GM19438 (cell line): Measurements from ENCODE around the gene CKMT2.

ENCODE experiments used
- ATAC-seq: cut with Tn5 transposase; IDR thresholded peaks from one replicate; pipeline ENCODE4 v1.9.1; 2021; ENCODE audit warnings: low read depth; ENCODE audit not compliant: unreplicated experiment

The CKMT2 gene

GRCh38 chr5:81214848-81215247 is 18.3 kb upstream of the CKMT2 start:
- no peak for ATAC-seq

GRCh38 chr5:81216152-81216551 is 17.0 kb upstream of the CKMT2 start:
- no peak for ATAC-seq

- no peak for ATAC-seq
Observed at GRCh38 chr5:81219389-81219788, 13.7 kb upstream of the CKMT2 start.

GRCh38 chr5:81222285-81222684 is 10.8 kb upstream of the CKMT2 start:
- no peak for ATAC-seq

GRCh38 chr5:81225463-81225862 is 7.7 kb upstream of the CKMT2 start:
- no peak for ATAC-seq

- ATAC-seq, result no peak
Observed at GRCh38 chr5:81226286-81226685, 6.8 kb upstream of the CKMT2 start.

- ATAC-seq, result no peak
Observed at GRCh38 chr5:81226949-81227348, 6.2 kb upstream of the CKMT2 start.

- ATAC-seq, result no peak
Observed at GRCh38 chr5:81228084-81228483, 5.0 kb upstream of the CKMT2 start.

GRCh38 chr5:81230416-81230815 is 2.7 kb upstream of the CKMT2 start:
- no peak for ATAC-seq

- ATAC-seq, result no peak
Observed at GRCh38 chr5:81232464-81233079, 550 bp upstream of the CKMT2 start.

- no peak for ATAC-seq
Observed at GRCh38 chr5:81234299-81234698, 1.2 kb downstream of the CKMT2 start.

- ATAC-seq, result no peak
Observed at GRCh38 chr5:81234801-81235200, 1.7 kb downstream of the CKMT2 start.

- ATAC-seq, result no peak
Observed at GRCh38 chr5:81235287-81236072, 2.4 kb downstream of the CKMT2 start.

GRCh38 chr5:81238460-81238859 is 5.3 kb downstream of the CKMT2 start:
- ATAC-seq, result no peak

- no peak for ATAC-seq
Observed at GRCh38 chr5:81239613-81240012, 6.5 kb downstream of the CKMT2 start.

- ATAC-seq, result no peak
Observed at GRCh38 chr5:81241001-81241400, 7.9 kb downstream of the CKMT2 start.

GRCh38 chr5:81241961-81242648 is 9.0 kb downstream of the CKMT2 start:
- ATAC-seq, result no peak

- ATAC-seq, result no peak
Observed at GRCh38 chr5:81242906-81243436, 9.8 kb downstream of the CKMT2 start.

GRCh38 chr5:81244451-81244850 is 11.3 kb downstream of the CKMT2 start:
- no peak for ATAC-seq

- no peak for ATAC-seq
Observed at GRCh38 chr5:81245871-81246235, 12.7 kb downstream of the CKMT2 start.

- no peak for ATAC-seq
Observed at GRCh38 chr5:81246697-81247096, 13.6 kb downstream of the CKMT2 start.
